SK-N-SH treated with all-trans-retinoic acid at 6 μM for 48 hours (cell line): ENCODE data around the gene STAM.

Experiments
- ATAC-seq: fragments of 200-7000 bp; cut with Tn5 transposase; 3 replicates; pipeline ENCODE4 v1.9.1; 2020; ENCODE audit warnings: mild to moderate bottlenecking, moderate library complexity
- ARNTL ChIP-seq: fragments of 450-650 bp; formaldehyde crosslinking; IDR thresholded peaks from 2 replicates; pipeline ENCODE4 v1.5.0; 2020; ENCODE audit warnings: low read depth, mild to moderate bottlenecking, moderate library complexity, borderline replicate concordance
- BACH2 ChIP-seq: fragments of 250-450 bp; sonication (Bioruptor Pico); IDR thresholded peaks from 2 replicates; pipeline ENCODE4 v1.9.0; 2021; ENCODE audit warnings: mild to moderate bottlenecking, borderline replicate concordance
- CREB5 ChIP-seq: fragments of 250-450 bp; sonication (Bioruptor Pico); IDR thresholded peaks from 2 replicates; pipeline ENCODE4 v1.5.1; 2020; ENCODE audit warnings: low read depth, mild to moderate bottlenecking, moderate library complexity
- CSDC2 ChIP-seq: fragments of 250-450 bp; sonication (Bioruptor Pico); IDR thresholded peaks from 2 replicates; pipeline ENCODE4 v1.5.0; 2020; ENCODE audit warnings: mild to moderate bottlenecking, moderate library complexity
- CSRNP3 ChIP-seq: fragments of 250-450 bp; sonication (Bioruptor Pico); IDR thresholded peaks from 2 replicates; pipeline ENCODE4 v1.5.1; 2021; ENCODE audit warnings: mild to moderate bottlenecking, moderate library complexity
- ESRRG ChIP-seq: fragments of 250-450 bp; sonication (Bioruptor Pico); IDR thresholded peaks from 2 replicates; pipeline ENCODE4 v1.6.1; 2021; ENCODE audit warnings: mild to moderate bottlenecking
- GLIS3 ChIP-seq: fragments of 250-450 bp; sonication (Bioruptor Pico); IDR thresholded peaks from 2 replicates; pipeline ENCODE4 v1.5.0; 2020; ENCODE audit warnings: mild to moderate bottlenecking, moderate library complexity
- ISL1 ChIP-seq: fragments of 250-450 bp; sonication (Bioruptor Pico); IDR thresholded peaks from 2 replicates; pipeline ENCODE4 v2.1.2; 2022; ENCODE audit warnings: mild to moderate bottlenecking, moderate library complexity
- OSR1 ChIP-seq: fragments of 250-450 bp; sonication (Bioruptor Pico); IDR thresholded peaks from 2 replicates; pipeline ENCODE4 v1.8.0; 2022; ENCODE audit warnings: moderate library complexity, mild to moderate bottlenecking, inconsistent platforms
- PATZ1 ChIP-seq: fragments of 250-450 bp; sonication (Bioruptor Pico); IDR thresholded peaks from 2 replicates; pipeline ENCODE4 v1.8.0; 2020; ENCODE audit warnings: mild to moderate bottlenecking, moderate library complexity, borderline replicate concordance
- POU6F1 ChIP-seq: fragments of 250-450 bp; sonication (Bioruptor Pico); IDR thresholded peaks from 2 replicates; pipeline ENCODE4 v1.8.0; 2021; ENCODE audit warnings: low read depth, mild to moderate bottlenecking, moderate library complexity, borderline replicate concordance
- PPARA ChIP-seq: fragments of 250-450 bp; sonication (Bioruptor Pico); IDR thresholded peaks from 2 replicates; pipeline ENCODE4 v1.5.0; 2020; ENCODE audit warnings: mild to moderate bottlenecking, borderline replicate concordance
- SNAI2 ChIP-seq: fragments of 250-450 bp; sonication (Bioruptor Pico); IDR thresholded peaks from 2 replicates; pipeline ENCODE4 v1.5.0; 2020; ENCODE audit warnings: mild to moderate bottlenecking, moderate library complexity
- TCF4 ChIP-seq: fragments of 250-450 bp; sonication (Bioruptor Pico); IDR thresholded peaks from 2 replicates; pipeline ENCODE4 v1.8.0; 2021; ENCODE audit warnings: mild to moderate bottlenecking, moderate library complexity, borderline replicate concordance
- TOX ChIP-seq: fragments of 250-450 bp; sonication (Bioruptor Pico); IDR thresholded peaks from 2 replicates; pipeline ENCODE4 v1.8.0; 2021; ENCODE audit warnings: mild to moderate bottlenecking, moderate library complexity, borderline replicate concordance
- ZC3H10 ChIP-seq: fragments of 250-450 bp; sonication (Bioruptor Pico); IDR thresholded peaks from 2 replicates; pipeline ENCODE4 v1.5.1; 2021; ENCODE audit warnings: mild to moderate bottlenecking, moderate library complexity
- ZFP3 ChIP-seq: fragments of 250-450 bp; sonication (Bioruptor Pico); IDR thresholded peaks from 2 replicates; pipeline ENCODE4 v1.5.0; 2020; ENCODE audit warnings: mild to moderate bottlenecking, moderate library complexity
- ZFP30 ChIP-seq: fragments of 450-650 bp; formaldehyde crosslinking; IDR thresholded peaks from 2 replicates; pipeline ENCODE4 v1.5.0; 2022; ENCODE audit warnings: mild to moderate bottlenecking, moderate library complexity
- ZNF565 ChIP-seq: fragments of 450-650 bp; formaldehyde crosslinking; conservative IDR thresholded peaks from 2 replicates; pipeline ENCODE4 v1.5.0; 2020; ENCODE audit warnings: low read depth, mild to moderate bottlenecking, moderate library complexity
- ZNF70 ChIP-seq: fragments of 450-650 bp; formaldehyde crosslinking; IDR thresholded peaks from 2 replicates; pipeline ENCODE4 v1.5.0; 2020; ENCODE audit warnings: mild to moderate bottlenecking, moderate library complexity
- ZNF8 ChIP-seq: fragments of 450-650 bp; formaldehyde crosslinking; IDR thresholded peaks from 2 replicates; pipeline ENCODE4 v1.5.0; 2020; ENCODE audit warnings: mild to moderate bottlenecking, moderate library complexity

STAM gene

GRCh38 chr10:17756557-17757217 lies 112.7 kb downstream of the STAM start:
- TF ChIP-seq OSR1 (CRISPR knock-in tag): no peak
- no peak for TF ChIP-seq SNAI2 (CRISPR knock-in tag)
- TF ChIP-seq CREB5 (CRISPR knock-in tag): no peak
- TF ChIP-seq ZC3H10 (CRISPR knock-in tag): no peak
- TF ChIP-seq BACH2 (CRISPR knock-in tag): no peak
- no peak for TF ChIP-seq GLIS3
- no peak for TF ChIP-seq POU6F1 (CRISPR knock-in tag)
- no peak for TF ChIP-seq ISL1 (CRISPR knock-in tag)
- no peak for TF ChIP-seq PATZ1 (CRISPR knock-in tag)
- no peak for TF ChIP-seq CSDC2 (CRISPR knock-in tag)
- TF ChIP-seq ESRRG (CRISPR knock-in tag): no peak
- TF ChIP-seq CSRNP3 (CRISPR knock-in tag): no peak
- TF ChIP-seq ZNF8: no peak
- TF ChIP-seq ZNF70 (CRISPR knock-in tag): no peak
- no peak for TF ChIP-seq ARNTL (CRISPR knock-in tag)
- no peak for TF ChIP-seq ZNF565 (CRISPR knock-in tag)
- no peak for TF ChIP-seq TCF4 (CRISPR knock-in tag)
- no peak for TF ChIP-seq PPARA
- peak; percentile 65 for ATAC-seq

GRCh38 chr10:17758200-17758599 lies 114.2 kb downstream of the STAM start:
- no peak for TF ChIP-seq TCF4 (CRISPR knock-in tag)
- no peak for TF ChIP-seq ZNF565 (CRISPR knock-in tag)
- TF ChIP-seq TOX (CRISPR knock-in tag): no peak
- TF ChIP-seq POU6F1 (CRISPR knock-in tag): no peak
- TF ChIP-seq PPARA: no peak
- no peak for TF ChIP-seq ESRRG (CRISPR knock-in tag)
- TF ChIP-seq CSDC2 (CRISPR knock-in tag): no peak
- no peak for TF ChIP-seq PATZ1 (CRISPR knock-in tag)
- TF ChIP-seq CREB5 (CRISPR knock-in tag): no peak
- TF ChIP-seq ZNF70 (CRISPR knock-in tag): no peak
- TF ChIP-seq ZFP3 (CRISPR knock-in tag): no peak
- no peak for TF ChIP-seq ZC3H10 (CRISPR knock-in tag)
- no peak for TF ChIP-seq BACH2 (CRISPR knock-in tag)
- no peak for TF ChIP-seq SNAI2 (CRISPR knock-in tag)
- TF ChIP-seq ZFP30 (CRISPR knock-in tag): no peak
- TF ChIP-seq ARNTL (CRISPR knock-in tag): no peak
- no peak for TF ChIP-seq OSR1 (CRISPR knock-in tag)
- TF ChIP-seq CSRNP3 (CRISPR knock-in tag): no peak
- peak; percentile 58 for ATAC-seq
